Astrocyte of the spinal cord (primary cell): ENCODE measurements around the gene NISCH.

Experiments
- DNase-seq: peaks from one replicate; pipeline ENCODE4 v3.0.0; 2011; ENCODE audit warnings: low read depth, low spot score
- H3K4me3 ChIP-seq: 2 replicates; pipeline ENCODE4 v1.5.1; 2011; ENCODE audit warnings: low read depth, mild to moderate bottlenecking, low read length, moderate library complexity
- in situ Hi-C: cut with HindIII; loops from 2 replicates; pipeline ENCODE4 v1.10.0; 2017; ENCODE audit warnings: low sequenced_read_pairs
- TF ChIP-seq, protein P1 (sequence below): IDR thresholded peaks from 2 replicates; pipeline ENCODE4 v1.5.1; 2012; ENCODE audit warnings: low read depth, mild to moderate bottlenecking, low read length, inconsistent platforms

Gene NISCH

DNA sequence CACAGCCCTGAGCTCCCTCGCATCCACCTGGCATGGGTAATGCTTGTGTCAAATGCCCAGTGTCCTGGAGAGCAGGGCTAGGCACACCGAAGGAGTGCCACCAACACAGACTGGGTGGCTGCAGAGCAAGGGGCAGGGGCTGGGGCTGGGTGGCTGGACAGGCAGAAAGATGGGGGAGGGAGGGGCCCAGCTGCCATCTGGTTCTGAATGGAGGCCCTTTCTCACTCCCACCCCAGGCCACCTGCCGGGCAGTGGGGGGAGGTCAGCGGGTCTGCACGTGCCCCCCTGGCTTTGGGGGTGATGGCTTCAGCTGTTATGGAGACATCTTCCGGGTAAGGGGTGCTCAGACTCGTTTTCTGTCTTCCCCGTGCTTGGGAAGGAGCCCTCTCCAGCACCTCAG, 56.7 kb downstream of the NISCH start:
- TF ChIP-seq, protein P1, sequence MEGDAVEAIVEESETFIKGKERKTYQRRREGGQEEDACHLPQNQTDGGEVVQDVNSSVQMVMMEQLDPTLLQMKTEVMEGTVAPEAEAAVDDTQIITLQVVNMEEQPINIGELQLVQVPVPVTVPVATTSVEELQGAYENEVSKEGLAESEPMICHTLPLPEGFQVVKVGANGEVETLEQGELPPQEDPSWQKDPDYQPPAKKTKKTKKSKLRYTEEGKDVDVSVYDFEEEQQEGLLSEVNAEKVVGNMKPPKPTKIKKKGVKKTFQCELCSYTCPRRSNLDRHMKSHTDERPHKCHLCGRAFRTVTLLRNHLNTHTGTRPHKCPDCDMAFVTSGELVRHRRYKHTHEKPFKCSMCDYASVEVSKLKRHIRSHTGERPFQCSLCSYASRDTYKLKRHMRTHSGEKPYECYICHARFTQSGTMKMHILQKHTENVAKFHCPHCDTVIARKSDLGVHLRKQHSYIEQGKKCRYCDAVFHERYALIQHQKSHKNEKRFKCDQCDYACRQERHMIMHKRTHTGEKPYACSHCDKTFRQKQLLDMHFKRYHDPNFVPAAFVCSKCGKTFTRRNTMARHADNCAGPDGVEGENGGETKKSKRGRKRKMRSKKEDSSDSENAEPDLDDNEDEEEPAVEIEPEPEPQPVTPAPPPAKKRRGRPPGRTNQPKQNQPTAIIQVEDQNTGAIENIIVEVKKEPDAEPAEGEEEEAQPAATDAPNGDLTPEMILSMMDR, result no peak
- in situ Hi-C loops, result no loop called here
- H3K4me3 ChIP-seq, result no peak overlapping the region
- DNase-seq, result no peak

DNA sequence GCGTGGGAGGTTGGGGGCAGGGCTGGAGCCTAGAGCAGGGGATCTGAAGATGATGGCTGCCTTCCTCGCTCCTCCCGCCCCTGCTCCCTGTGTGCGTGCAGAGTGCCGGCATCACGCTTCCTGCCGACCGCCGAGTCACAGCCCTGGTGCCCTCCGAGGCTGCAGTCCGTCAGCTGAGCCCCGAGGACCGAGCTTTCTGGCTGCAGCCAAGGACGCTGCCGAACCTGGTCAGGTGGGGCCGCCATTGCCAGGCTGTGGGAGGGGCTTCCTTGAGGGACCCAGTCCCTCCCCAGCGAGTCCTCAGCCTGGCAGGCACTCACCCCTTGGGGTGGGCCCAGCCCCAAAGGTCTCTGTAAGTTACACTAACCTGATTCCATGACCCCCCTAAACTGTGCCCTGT, 57.3 kb downstream of the NISCH start:
- H3K4me3 ChIP-seq, result no peak overlapping the region
- DNase-seq, result no peak
- TF ChIP-seq, protein P1, result no peak
- in situ Hi-C loops, result no loop called here

DNA sequence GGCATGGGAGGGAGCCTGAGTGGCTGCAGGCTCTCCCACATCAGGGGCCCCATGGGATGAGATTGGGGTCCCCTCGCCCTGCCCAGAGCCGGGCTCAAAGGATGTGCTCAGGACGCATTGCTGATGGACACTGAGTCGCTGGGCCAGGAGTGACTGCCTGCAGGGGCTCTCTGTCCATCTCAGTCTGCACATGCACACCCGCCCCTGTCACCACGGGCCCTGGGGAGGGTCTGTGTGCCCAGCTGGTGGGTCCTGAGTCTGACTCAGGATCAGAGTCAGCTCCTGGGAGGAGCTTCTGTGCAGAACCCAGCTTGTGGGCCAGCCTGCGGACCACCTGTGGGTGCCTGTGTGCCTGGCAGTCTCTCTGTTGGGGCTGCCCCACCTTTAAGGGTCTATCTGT, 57.9 kb downstream of the NISCH start:
- TF ChIP-seq, protein P1, result no peak
- DNase-seq, result no peak
- in situ Hi-C loops, result no loop called here
- H3K4me3 ChIP-seq, result no peak overlapping the region

DNA sequence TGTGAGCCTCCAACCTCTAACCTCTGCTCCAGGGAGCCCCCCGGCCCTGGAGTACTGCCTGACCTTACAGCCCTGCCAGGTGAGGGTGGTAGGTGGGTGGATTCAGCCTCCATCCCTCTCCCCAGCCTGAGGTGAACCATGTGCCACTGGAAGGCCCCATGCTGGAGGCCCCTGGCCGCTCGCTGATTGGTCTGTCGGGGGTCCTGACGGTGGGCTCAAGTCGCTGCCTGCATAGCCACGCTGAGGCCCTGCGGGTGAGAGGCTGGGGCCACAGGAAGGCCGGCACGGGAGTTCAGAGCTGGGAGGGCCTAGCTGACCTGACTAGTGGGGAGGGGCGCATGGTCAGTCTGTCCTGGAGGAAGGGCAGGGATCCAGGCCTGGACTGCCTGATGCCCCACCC, 59.2 kb downstream of the NISCH start:
- in situ Hi-C loops, result no loop called here
- H3K4me3 ChIP-seq, result no peak overlapping the region
- TF ChIP-seq, protein P1, result no peak
- no peak for DNase-seq

DNA sequence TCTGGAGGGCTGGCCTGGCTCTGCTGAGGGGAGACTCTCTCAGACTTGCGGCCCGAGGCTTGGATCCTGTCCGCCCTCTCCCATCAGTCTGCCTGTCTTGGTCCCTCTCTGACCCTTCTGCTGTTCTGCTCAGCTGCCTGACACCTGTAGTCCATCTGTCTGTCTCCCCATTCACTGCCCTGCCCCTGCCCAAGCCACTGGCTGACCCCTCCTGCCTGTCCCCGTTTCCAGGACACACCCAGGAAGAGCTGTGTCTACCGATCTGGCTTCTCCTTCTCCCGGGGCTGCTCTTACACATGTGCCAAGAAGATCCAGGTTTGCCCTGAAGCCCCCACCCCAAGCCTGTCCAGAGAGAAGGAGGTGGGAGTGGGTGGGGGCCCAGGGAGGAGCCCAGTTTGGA, 59.8 kb downstream of the NISCH start:
- in situ Hi-C loops, result no loop called here
- no peak for DNase-seq
- TF ChIP-seq, protein P1, result no peak
- H3K4me3 ChIP-seq, result no peak overlapping the region

DNA sequence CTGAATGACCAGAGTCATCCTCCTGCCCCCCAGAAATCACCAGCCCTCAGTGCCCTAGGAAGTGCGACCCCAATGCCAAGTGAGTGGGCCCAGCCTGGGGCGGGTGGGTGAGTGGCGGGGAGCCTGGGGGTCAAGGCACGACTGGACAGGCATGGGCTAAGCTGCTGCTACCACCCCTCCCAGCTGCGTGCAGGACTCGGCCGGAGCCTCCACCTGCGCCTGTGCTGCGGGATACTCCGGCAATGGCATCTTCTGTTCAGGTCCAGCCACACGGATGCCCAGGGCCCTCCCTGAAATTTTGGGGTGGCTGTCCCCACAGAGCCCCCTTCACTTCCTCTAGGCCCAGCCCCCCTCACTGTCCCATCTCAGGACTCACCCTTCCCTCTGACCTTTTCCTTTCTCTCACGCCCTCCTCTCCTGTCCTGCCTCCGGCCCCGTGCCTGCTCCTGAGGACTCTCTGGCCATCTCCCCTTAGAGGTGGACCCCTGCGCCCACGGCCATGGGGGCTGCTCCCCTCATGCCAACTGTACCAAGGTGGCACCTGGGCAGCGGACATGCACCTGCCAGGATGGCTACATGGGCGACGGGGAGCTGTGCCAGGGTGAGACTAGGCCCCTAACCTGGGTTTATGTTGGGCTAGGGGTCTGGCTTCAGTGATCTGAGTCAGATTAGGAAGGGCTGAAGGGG, 61.2 kb downstream of the NISCH start:
- H3K4me3 ChIP-seq, result no peak overlapping the region
- no peak for DNase-seq
- in situ Hi-C loops, result no loop called here
- TF ChIP-seq, protein P1, result no peak
